NCI-H460 (cell line): Measurements from ENCODE around the gene TOGARAM2. TPM values are rescaled to one million over a fixed set of nuclear protein-coding genes. Genes with fewer than 3 reads are reported as not detected.
"Not testable (repeated sequence)": the region's sequence is repeated elsewhere in the genome, so short reads cannot be mapped to it uniquely, and the experiment has no call there.

ENCODE experiments used
- DNase-seq: peaks from one replicate; pipeline ENCODE4 v3.0.0-alpha.2; 2016; ENCODE audit warnings: low read depth; ENCODE audit errors: extremely low read depth
- total RNA-seq: library from RNA; depleted of rRNA; stranded (reverse); fragments of >200 nt; shearing (Covaris generic); gene quantifications from 2 replicates; pipeline ENCODE4 v1.2.3, GENCODE V29; 2014

The TOGARAM2 gene
- total RNA-seq, 1 experiment from 2014 or later, result not detected

- DNase-seq, result no peak
Observed at GRCh38 chr2:29070526-29070925, 89.4 kb downstream of the TOGARAM2 start.

- no peak for DNase-seq
Observed at GRCh38 chr2:29071032-29071975, 90.2 kb downstream of the TOGARAM2 start.

DNA sequence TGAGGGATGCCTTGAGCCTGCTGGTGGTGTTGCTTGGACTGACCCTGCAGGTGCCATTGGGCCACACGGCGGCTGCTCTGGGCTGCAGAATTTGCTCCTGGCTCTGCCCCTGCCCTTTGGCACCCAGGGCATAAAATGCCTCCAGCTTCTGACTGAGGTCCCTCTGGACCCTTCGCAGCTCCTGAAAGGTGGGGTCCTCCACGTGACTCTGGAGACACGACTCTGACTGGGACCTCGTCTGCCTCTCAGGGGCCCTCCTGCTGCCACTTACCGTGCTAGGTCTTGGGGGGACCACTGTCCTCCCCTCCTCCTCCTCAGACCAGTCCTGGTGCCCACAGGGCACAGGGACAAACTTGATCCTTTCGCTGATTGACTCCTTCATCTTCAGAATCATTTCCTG lies 91.2 kb downstream of the TOGARAM2 start:
- DNase-seq, result no peak

- DNase-seq, result no peak
Observed at GRCh38 chr2:29072971-29073725, 92.0 kb downstream of the TOGARAM2 start.

- no peak for DNase-seq
Observed at GRCh38 chr2:29073933-29074332, 92.8 kb downstream of the TOGARAM2 start.

DNA sequence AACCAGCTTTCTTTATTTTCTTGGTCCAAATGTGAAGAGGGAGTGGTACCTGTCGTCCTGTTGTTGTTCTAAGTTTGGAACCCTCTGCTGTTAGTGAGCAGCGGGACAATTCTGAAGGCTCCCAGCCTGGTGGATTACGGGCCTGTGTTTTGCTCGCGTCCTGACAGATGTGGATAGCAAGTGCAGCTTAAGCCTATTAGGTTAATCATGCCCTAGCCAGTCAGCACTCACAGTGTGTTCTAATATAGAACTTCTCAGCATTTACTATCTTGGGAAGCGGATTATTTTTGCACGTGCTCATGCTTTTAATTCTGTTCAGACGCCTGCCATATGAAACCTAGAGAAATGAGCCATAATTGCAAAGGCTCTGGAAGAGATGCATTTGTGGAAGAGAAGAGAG lies 93.3 kb downstream of the TOGARAM2 start, which contains the start of gene PCARE:
Gene PCARE (minus strand): TSS at position 113 of the 400 bp plus-strand sequence. CDS start 262 bp downstream, outside the sequence.
- no peak for DNase-seq

GRCh38 chr2:29075894-29076705 lies 95.0 kb downstream of the TOGARAM2 start:
- no peak for DNase-seq

DNA sequence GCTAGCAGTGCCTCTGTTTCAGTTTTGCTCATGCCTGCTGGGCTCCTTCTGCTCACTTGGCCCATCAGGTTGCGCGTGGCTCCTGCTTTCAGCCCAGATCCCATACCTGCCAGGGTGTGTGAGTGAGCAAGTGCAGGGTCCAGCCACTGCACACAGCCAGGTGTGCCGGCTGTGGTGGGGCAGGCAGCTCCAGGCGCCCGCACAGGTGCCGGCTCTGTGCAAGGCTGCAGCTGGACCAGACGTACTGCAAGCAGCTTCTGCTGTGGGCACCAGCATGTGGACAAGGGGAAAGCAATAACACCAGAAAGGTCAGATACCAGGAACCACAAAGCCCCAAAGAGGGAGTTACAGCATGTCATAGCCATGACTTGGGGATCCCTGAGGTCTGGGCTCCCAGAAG lies 98.8 kb downstream of the TOGARAM2 start:
- DNase-seq, result no peak

- DNase-seq, result no peak
Observed at GRCh38 chr2:29080886-29081743, 100.0 kb downstream of the TOGARAM2 start.

- no peak for DNase-seq
Observed at GRCh38 chr2:29082804-29083495, 101.9 kb downstream of the TOGARAM2 start.

- no peak for DNase-seq
Observed at GRCh38 chr2:29084554-29084953, 103.5 kb downstream of the TOGARAM2 start.

DNA sequence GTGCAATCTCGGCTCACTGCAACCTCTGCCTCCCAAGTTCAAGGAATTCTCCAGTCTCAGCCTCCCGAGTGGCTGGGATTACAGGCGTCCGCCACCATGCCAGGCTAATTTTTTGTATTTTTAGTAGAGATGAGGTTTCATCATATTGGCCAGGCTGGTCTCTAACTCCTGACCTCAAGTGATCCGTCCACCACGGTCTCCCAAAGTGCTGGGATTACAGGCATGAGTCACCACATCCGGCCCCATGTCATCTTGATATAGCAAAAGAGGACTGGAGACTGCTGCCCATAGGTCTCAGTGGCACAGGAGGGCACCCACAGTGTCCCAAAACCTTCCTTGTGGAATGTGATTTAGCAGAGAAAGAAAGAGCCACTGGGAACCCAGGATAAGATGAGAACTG lies 109.2 kb downstream of the TOGARAM2 start:
- DNase-seq, result not testable (repeated sequence)

DNA sequence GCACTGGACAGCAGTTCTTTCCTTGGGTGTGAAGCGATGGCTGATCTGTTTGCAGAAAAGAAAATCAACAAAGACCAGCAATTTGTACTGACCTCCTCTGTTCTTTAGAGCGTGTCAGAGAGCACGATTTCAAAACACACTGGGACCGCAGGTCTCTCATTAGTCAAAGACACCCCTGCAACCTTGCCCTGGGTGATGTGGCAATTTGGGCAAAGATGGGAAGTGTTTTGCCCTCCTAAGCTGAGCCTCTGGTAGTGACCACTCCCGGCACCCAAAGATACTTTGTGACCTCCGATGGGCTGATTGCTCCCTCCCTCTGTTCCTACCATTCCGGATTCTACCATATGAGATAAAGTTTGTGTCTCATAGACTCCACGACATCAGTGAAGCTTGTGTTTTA lies 115.9 kb downstream of the TOGARAM2 start:
- no peak for DNase-seq

GRCh38 chr2:29097569-29097968 lies 116.5 kb downstream of the TOGARAM2 start:
- no peak for DNase-seq

DNA sequence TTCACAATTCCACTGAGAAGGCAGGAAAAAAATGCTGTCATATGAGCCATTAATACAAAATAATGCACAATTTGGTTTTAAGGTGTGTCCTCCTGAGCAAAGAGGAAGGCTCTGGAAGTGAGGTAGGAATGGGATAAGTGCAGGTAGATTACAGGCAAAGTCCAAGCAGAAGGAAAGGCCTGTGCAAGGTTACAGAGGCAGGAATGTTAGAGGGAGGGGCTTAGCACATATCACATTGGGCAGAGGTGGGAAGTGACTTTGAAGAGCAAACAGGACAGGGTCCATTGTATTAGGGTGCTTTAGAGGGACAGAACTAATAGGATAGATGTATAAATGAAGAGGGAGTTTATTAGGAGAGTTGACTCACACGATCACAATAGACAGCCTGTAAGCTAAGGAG lies 119.5 kb downstream of the TOGARAM2 start:
- DNase-seq, result no peak
